Astrocyte (in vitro differentiated cells and primary cell): ENCODE data around the gene LRRC19. TPM values are rescaled to one million over a fixed set of nuclear protein-coding genes. Genes with fewer than 3 reads are reported as not detected.

Experiments
- DNase-seq: peaks from one replicate; pipeline ENCODE4 v3.0.0-alpha.2; 2010; ENCODE audit warnings: low read depth
- FAIRE-seq: peaks from 2 replicates; lab custom pipeline; 2011; peaks lifted over from hg19 to GRCh38; lab: Jason Lieb, UNC
- H2AFZ ChIP-seq: 2 replicates; pipeline ENCODE4 v1.6.0; 2012; ENCODE audit warnings: low read depth, low read length, inconsistent platforms
- H3K27ac ChIP-seq: 2 replicates; pipeline ENCODE4 v1.5.1; 2011; ENCODE audit warnings: low read depth, low read length, inconsistent platforms
- H3K27me3 ChIP-seq: 2 replicates; pipeline ENCODE4 v1.6.0; 2011; ENCODE audit warnings: low read length, inconsistent platforms; ENCODE audit not compliant: insufficient read depth
- H3K36me3 ChIP-seq: 2 replicates; pipeline ENCODE4 v1.5.1; 2011; ENCODE audit warnings: low read length, inconsistent platforms; ENCODE audit not compliant: insufficient read depth
- H3K4me1 ChIP-seq: 2 replicates; pipeline ENCODE4 v1.5.1; 2011; ENCODE audit warnings: low read length, inconsistent platforms; ENCODE audit not compliant: insufficient read depth
- H3K4me2 ChIP-seq: 2 replicates; pipeline ENCODE4 v1.6.0; 2012; ENCODE audit warnings: low read length, inconsistent platforms
- H3K4me3 ChIP-seq: 2 replicates; pipeline ENCODE4 v1.5.1; 2011; ENCODE audit warnings: low read depth, mild to moderate bottlenecking, low read length, inconsistent platforms; ENCODE audit not compliant: insufficient read depth
- H3K79me2 ChIP-seq: 2 replicates; pipeline ENCODE4 v1.6.0; 2012; ENCODE audit warnings: mild to moderate bottlenecking, low read length, inconsistent platforms; ENCODE audit not compliant: insufficient read depth
- H3K9ac ChIP-seq: 2 replicates; pipeline ENCODE4 v1.6.0; 2012; ENCODE audit warnings: mild to moderate bottlenecking, low read length, inconsistent platforms
- H3K9me3 ChIP-seq: 2 replicates; pipeline ENCODE4 v1.5.1; 2012; ENCODE audit warnings: low read depth, mild to moderate bottlenecking, low read length, inconsistent platforms; ENCODE audit not compliant: insufficient read depth
- H4K20me1 ChIP-seq: 2 replicates; pipeline ENCODE4 v1.6.0; 2012; ENCODE audit warnings: low read length, inconsistent platforms; ENCODE audit not compliant: insufficient read depth
- H3K27ac Mint-ChIP-seq: one replicate; pipeline ENCODE4 v1.8.0; 2021; ENCODE audit warnings: mild to moderate bottlenecking, mixed read lengths; ENCODE audit not compliant: unreplicated experiment
- H3K27me3 Mint-ChIP-seq: one replicate; pipeline ENCODE4 v1.8.0; 2021; ENCODE audit warnings: low read depth, mixed read lengths; ENCODE audit not compliant: unreplicated experiment
- H3K36me3 Mint-ChIP-seq: one replicate; pipeline ENCODE4 v1.8.0; 2021; ENCODE audit warnings: low read depth, mixed read lengths; ENCODE audit not compliant: unreplicated experiment
- H3K4me1 Mint-ChIP-seq: one replicate; pipeline ENCODE4 v1.8.0; 2021; ENCODE audit warnings: low read depth, mixed read lengths; ENCODE audit not compliant: unreplicated experiment
- H3K4me3 Mint-ChIP-seq: one replicate; pipeline ENCODE4 v1.8.0; 2021; ENCODE audit warnings: mild to moderate bottlenecking, moderate library complexity, mixed read lengths; ENCODE audit not compliant: unreplicated experiment
- H3K9me3 Mint-ChIP-seq: one replicate; pipeline ENCODE4 v1.8.0; 2021; ENCODE audit warnings: mild to moderate bottlenecking, mixed read lengths; ENCODE audit not compliant: unreplicated experiment
- EZH2 ChIP-seq: IDR thresholded peaks from 2 replicates; pipeline ENCODE4 v1.6.1; 2012; ENCODE audit warnings: mild to moderate bottlenecking, low read length, inconsistent platforms; ENCODE audit not compliant: insufficient read depth
- total RNA-seq: library from RNA; stranded (reverse); gene quantifications from 2 replicates; pipeline ENCODE4 v1.2.1, GENCODE V29; 2021
- TF ChIP-seq, protein P1 (sequence below): IDR thresholded peaks from 2 replicates; pipeline ENCODE4 v1.5.1; 2011; ENCODE audit warnings: low read depth, mild to moderate bottlenecking, inconsistent platforms, low read length, moderate library complexity; ENCODE audit not compliant: insufficient read depth

The LRRC19 gene
- total RNA-seq, 1 donor from 2014 or later: not detected

DNA sequence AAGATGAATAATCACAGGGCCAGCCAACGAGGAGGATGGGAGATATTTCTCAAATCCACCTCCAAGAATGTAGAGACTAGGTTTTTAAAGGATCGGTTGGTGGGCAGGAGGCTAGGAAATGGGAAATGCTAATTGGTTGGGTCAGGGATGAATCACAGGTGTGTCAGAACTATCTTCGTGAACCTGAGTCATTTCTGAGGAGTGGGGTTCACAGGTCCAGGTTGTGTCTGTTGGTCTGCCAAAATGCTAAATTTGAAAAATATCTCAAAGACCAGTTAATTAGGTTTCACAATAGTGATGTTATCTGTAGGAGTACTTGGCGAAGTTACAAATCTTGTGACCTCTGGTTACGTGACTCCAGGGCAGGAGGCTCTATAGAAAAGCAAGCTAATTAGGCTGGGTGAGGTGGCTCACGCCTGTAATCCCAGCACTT is 55.8 kb downstream of the LRRC19 start:
- no peak overlapping the region for H3K27ac ChIP-seq
- Mint-ChIP-seq H3K27me3 (no peaks in the 10 kb centered on the region), H3K9me3 (no peaks in the 10 kb centered on the region), H3K4me3 (no peak overlapping the region), H3K36me3 (no peaks in the 10 kb centered on the region), H3K4me1 (peaks cover 14% of the 10 kb centered on the region), H3K27ac (no peak overlapping the region)
- peak overlapping the region; percentile 19 for H3K4me2 ChIP-seq
- H4K20me1 ChIP-seq: peaks cover 6% of the 10 kb centered on the region
- H3K4me1 ChIP-seq: peaks cover 9% of the 10 kb centered on the region
- FAIRE-seq (no peak), DNase-seq (peak; percentile 30)
- TF ChIP-seq, protein P1, sequence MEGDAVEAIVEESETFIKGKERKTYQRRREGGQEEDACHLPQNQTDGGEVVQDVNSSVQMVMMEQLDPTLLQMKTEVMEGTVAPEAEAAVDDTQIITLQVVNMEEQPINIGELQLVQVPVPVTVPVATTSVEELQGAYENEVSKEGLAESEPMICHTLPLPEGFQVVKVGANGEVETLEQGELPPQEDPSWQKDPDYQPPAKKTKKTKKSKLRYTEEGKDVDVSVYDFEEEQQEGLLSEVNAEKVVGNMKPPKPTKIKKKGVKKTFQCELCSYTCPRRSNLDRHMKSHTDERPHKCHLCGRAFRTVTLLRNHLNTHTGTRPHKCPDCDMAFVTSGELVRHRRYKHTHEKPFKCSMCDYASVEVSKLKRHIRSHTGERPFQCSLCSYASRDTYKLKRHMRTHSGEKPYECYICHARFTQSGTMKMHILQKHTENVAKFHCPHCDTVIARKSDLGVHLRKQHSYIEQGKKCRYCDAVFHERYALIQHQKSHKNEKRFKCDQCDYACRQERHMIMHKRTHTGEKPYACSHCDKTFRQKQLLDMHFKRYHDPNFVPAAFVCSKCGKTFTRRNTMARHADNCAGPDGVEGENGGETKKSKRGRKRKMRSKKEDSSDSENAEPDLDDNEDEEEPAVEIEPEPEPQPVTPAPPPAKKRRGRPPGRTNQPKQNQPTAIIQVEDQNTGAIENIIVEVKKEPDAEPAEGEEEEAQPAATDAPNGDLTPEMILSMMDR: no peak
- TF ChIP-seq EZH2: no peak
- H2AFZ ChIP-seq: no peak overlapping the region
- no peaks in the 10 kb centered on the region for H3K9me3 ChIP-seq
- H3K9ac ChIP-seq: no peak overlapping the region
- H3K27me3 ChIP-seq: no peaks in the 10 kb centered on the region
- H3K79me2 ChIP-seq: peaks cover 27% of the 10 kb centered on the region
- no peaks in the 10 kb centered on the region for H3K36me3 ChIP-seq
- H3K4me3 ChIP-seq: no peak overlapping the region

DNA sequence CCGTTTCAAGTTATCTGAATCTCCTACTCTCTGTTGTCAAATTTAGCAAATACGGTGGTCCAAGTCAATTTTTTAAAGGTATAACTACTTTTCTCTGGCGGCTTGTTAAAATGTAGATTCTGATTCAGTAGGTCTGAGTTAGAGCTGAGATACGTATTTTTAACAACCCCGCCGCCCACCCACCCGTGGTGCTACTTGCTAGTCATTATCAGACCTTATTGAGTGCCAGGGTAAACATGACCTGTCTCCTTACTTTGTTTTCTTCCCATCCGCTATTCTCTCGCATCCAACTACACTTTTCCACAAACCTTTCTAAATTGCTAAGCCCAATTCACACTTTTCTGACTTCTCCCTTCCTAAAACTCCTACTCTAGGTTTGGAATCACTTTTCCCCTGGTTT is 57.7 kb downstream of the LRRC19 start:
- H3K27ac Mint-ChIP-seq: peak overlapping the region; percentile 100
- peak overlapping the region; percentile 97 for H3K4me3 Mint-ChIP-seq
- H3K36me3 ChIP-seq: no peaks in the 10 kb centered on the region
- peak overlapping the region; percentile 98 for H2AFZ ChIP-seq
- H3K4me1 ChIP-seq: peaks cover 9% of the 10 kb centered on the region
- H3K4me1 Mint-ChIP-seq: peaks cover 21% of the 10 kb centered on the region
- H3K79me2 ChIP-seq: peaks cover 46% of the 10 kb centered on the region
- DNase-seq: peak; percentile 9
- no peaks in the 10 kb centered on the region for H3K9me3 ChIP-seq
- no peaks in the 10 kb centered on the region for H3K27me3 ChIP-seq
- H3K36me3 Mint-ChIP-seq: no peaks in the 10 kb centered on the region
- H3K27ac ChIP-seq: peak overlapping the region; percentile 100
- peak overlapping the region; percentile 98 for H3K9ac ChIP-seq
- FAIRE-seq: no peak
- peak overlapping the region; percentile 94 for H3K4me2 ChIP-seq
- H3K9me3 Mint-ChIP-seq: no peaks in the 10 kb centered on the region
- H3K27me3 Mint-ChIP-seq: no peaks in the 10 kb centered on the region
- peak overlapping the region; percentile 93 for H3K4me3 ChIP-seq
- TF ChIP-seq EZH2: no peak
- TF ChIP-seq, protein P1: no peak
- H4K20me1 ChIP-seq: peaks cover 24% of the 10 kb centered on the region
